Testis (tissue), 3 donors: ENCODE measurements around the gene GFOD1. TPM values are rescaled to one million over a fixed set of nuclear protein-coding genes. Genes with fewer than 3 reads are reported as not detected.

Experiments used
- DNase-seq: peaks from one replicate; pipeline ENCODE4 v3.0.0-alpha.2; 2019
- H3K27ac ChIP-seq, 2 donors: fragments of 200-600 bp; sonication (generic); one replicate each; pipeline ENCODE4 v1.5.1; 2019
- H3K27me3 ChIP-seq: fragments of 200-600 bp; sonication (generic); one replicate; pipeline ENCODE4 v1.5.1; 2019
- H3K36me3 ChIP-seq: fragments of 200-600 bp; sonication (generic); one replicate; pipeline ENCODE4 v1.5.1; 2017; ENCODE audit warnings: low read depth; ENCODE audit errors: missing control alignments
- H3K4me1 ChIP-seq: fragments of 200-600 bp; sonication (generic); one replicate; pipeline ENCODE4 v1.5.1; 2019
- H3K4me3 ChIP-seq, 2 donors: fragments of 200-600 bp; sonication (generic); one replicate each; pipeline ENCODE4 v1.5.1; 2017 to 2019
- H3K9me3 ChIP-seq: fragments of 200-600 bp; sonication (generic); one replicate; pipeline ENCODE4 v1.5.1; 2017
- POLR2A ChIP-seq: fragments of 450-650 bp; IDR thresholded peaks from one replicate; pipeline ENCODE4 v1.6.1; 2017; ENCODE audit warnings: antibody characterized with exemption, mild to moderate bottlenecking, moderate library complexity
- WGBS, 2 donors: methylation state at CpG; one replicate each; pipeline ENCODE4 v1.1.5; 2018; 5-methylcytosine and 5-hydroxymethylcytosine counted together
- intact Hi-C: fragments of 100-400 bp; cut with DNase I; formaldehyde crosslinking; loops from one replicate; pipeline ENCODE4 v1.15.1; 2023; ENCODE audit warnings: low total_unique reads
- polyA plus RNA-seq: library from polyadenylated mRNA; stranded (reverse); fragments of 350-450 nt; fragmentation: Illumina TruSeq; extraction: RNeasy Lipid Tissue Mini Kit (QIAGEN cat#74804); gene quantifications from one replicate; pipeline ENCODE4 v1.2.3, GENCODE V29; 2014; ENCODE audit warnings: low read depth, low replicate concordance; ENCODE audit not compliant: insufficient read depth
- total RNA-seq, 2 donors: library from RNA; depleted of rRNA; stranded (reverse); fragments of >200 nt; gene quantifications; one replicate each; pipeline ENCODE4 v1.2.3, GENCODE V29; 2016
- TF ChIP-seq, protein P1 (sequence below), 3 experiments: fragments of 450-650 bp in 2 of 3; fragments of 200-600 bp in 1 of 3; sonication (generic) in 1 of 3; IDR thresholded peaks; one replicate each; pipeline ENCODE4 v1.5.1; 2016 to 2019; ENCODE audit warnings: antibody characterized with exemption in 3 of 3, mild to moderate bottlenecking in 2 of 3, moderate library complexity in 1 of 3

The GFOD1 gene
- total and polyA plus RNA-seq, 3 donors from 2014 or later, result 2.5 to 5.4 (median 5.0) TPM

GRCh38 chr6:13492357-13492756 lies 5.0 kb upstream of the GFOD1 start:
- Histone ChIP-seq H3K27me3 (no peaks in the 10 kb centered on the region), H3K27ac (no peak overlapping the region), H3K4me1 (no peaks in the 10 kb centered on the region), H3K4me3 (no peak overlapping the region), H3K9me3 (no peaks in the 10 kb centered on the region), H3K36me3 (no peaks in the 10 kb centered on the region)
- TF ChIP-seq, protein P1, sequence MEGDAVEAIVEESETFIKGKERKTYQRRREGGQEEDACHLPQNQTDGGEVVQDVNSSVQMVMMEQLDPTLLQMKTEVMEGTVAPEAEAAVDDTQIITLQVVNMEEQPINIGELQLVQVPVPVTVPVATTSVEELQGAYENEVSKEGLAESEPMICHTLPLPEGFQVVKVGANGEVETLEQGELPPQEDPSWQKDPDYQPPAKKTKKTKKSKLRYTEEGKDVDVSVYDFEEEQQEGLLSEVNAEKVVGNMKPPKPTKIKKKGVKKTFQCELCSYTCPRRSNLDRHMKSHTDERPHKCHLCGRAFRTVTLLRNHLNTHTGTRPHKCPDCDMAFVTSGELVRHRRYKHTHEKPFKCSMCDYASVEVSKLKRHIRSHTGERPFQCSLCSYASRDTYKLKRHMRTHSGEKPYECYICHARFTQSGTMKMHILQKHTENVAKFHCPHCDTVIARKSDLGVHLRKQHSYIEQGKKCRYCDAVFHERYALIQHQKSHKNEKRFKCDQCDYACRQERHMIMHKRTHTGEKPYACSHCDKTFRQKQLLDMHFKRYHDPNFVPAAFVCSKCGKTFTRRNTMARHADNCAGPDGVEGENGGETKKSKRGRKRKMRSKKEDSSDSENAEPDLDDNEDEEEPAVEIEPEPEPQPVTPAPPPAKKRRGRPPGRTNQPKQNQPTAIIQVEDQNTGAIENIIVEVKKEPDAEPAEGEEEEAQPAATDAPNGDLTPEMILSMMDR (IDR thresholded peaks at IDR 0.05), result no peak
- TF ChIP-seq POLR2A, result no peak
- 88 to 92% methylated on average over 2 of the region's 2 CpGs for WGBS, 2 donors
- no peak for DNase-seq
- intact Hi-C loops, result no loop called here

- TF ChIP-seq POLR2A, result no peak
- TF ChIP-seq, protein P1 (IDR thresholded peaks at IDR 0.05), result no peak
- no peak overlapping the region for H3K4me3 ChIP-seq
- intact Hi-C loops, result no loop called here
- H3K9me3 ChIP-seq, result no peaks in the 10 kb centered on the region
- no peaks in the 10 kb centered on the region for H3K36me3 ChIP-seq
- H3K27ac ChIP-seq, result no peak overlapping the region
- WGBS, 2 donors, result 90 to 92% methylated on average over 3 of the region's 3 CpGs
- no peaks in the 10 kb centered on the region for H3K27me3 ChIP-seq
- no peak for DNase-seq
- no peaks in the 10 kb centered on the region for H3K4me1 ChIP-seq
Measured at GRCh38 chr6:13491538-13491937, 4.1 kb upstream of the GFOD1 start.

GRCh38 chr6:13490402-13490801 lies 3.0 kb upstream of the GFOD1 start:
- intact Hi-C loops, result no loop called here
- no peak overlapping the region for H3K4me3 ChIP-seq
- no peaks in the 10 kb centered on the region for H3K9me3 ChIP-seq
- H3K27ac ChIP-seq, result no peak overlapping the region
- TF ChIP-seq POLR2A, result no peak
- TF ChIP-seq, protein P1 (IDR thresholded peaks at IDR 0.05), result no peak
- no peaks in the 10 kb centered on the region for H3K36me3 ChIP-seq
- peaks cover 5% of the 10 kb centered on the region for H3K4me1 ChIP-seq
- no peaks in the 10 kb centered on the region for H3K27me3 ChIP-seq
- no peak for DNase-seq
- WGBS, 2 donors, result 91 to 99% methylated on average over 3 of the region's 3 CpGs

DNA sequence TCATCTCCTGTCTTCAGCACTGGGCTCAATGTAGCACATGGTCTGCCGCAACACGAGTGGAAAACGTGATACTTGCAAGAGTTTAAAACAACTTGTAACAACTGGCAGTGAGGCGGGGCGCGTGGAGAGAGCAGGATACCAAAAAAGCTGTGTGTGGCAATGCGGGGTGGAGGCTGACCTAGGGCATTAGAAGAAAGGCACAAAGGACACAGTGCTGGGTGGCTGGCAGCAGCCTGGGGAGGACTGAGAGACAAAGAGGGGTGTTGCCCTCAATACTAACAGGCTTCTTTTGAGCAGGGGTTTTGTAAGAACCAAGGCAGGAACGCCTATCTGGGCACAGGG lies 1.5 kb upstream of the GFOD1 start:
- no peaks in the 10 kb centered on the region for H3K9me3 ChIP-seq
- WGBS, 2 donors, result 22 to 46% methylated on average over 8 of the region's 8 CpGs
- H3K36me3 ChIP-seq, result no peaks in the 10 kb centered on the region
- TF ChIP-seq, protein P1 (IDR thresholded peaks at IDR 0.05), result no peak
- no peak for TF ChIP-seq POLR2A
- intact Hi-C loops, result no loop called here
- peak overlapping the region in 1 of 2 donors; percentile 59 for H3K4me3 ChIP-seq
- H3K4me1 ChIP-seq, result peaks cover 5% of the 10 kb centered on the region
- H3K27ac ChIP-seq, result no peak overlapping the region
- DNase-seq, result peak; percentile 43
- H3K27me3 ChIP-seq, result no peaks in the 10 kb centered on the region

DNA sequence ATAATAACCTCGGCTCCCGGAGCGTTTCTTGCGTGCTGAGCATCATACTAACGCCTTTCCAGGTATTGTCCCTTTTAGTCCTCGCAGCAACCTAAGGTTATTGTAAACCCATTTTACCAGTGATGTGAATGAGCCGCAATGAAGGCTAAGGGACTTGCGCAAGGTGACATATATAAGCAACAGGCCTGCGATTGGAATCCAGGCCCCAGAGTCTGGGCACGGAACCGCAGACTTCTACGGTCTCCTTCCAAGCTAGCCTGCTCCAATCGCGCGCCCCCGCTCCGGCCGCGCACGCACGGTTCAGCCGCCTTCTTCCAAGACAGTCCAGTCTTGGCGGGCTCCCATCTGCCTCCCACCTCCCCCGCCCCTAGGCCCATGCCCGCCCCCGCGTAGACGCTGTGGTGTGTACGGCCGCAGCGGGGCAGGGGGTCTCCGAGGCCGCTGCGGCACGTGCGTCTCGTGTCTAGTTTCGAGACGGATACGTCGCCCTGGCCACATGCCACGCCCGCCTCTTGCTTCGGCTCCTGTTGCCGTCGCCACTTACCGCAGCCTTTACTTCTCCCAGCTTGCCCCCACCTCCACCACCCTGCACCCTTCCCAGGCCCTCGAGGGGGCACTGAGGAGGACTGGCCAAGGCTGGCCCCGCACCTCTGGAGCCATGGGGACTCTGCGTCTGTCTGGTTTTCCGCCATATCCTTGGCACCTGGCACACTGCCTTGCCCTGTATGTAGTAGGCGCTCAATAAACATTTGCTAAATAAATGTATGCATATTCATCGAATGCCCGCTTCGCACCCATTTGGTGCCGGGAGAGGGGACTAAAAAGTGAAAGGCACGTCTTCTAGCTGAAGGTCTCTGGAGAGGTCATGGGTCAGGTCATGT lies 855 bp upstream of the GFOD1 start:
- H3K4me1 ChIP-seq, result peaks cover 5% of the 10 kb centered on the region
- H3K4me3 ChIP-seq, result peak overlapping the region; percentile 59 to 75
- H3K9me3 ChIP-seq, result no peaks in the 10 kb centered on the region
- no peaks in the 10 kb centered on the region for H3K27me3 ChIP-seq
- peak; percentile 49 for DNase-seq
- H3K36me3 ChIP-seq, result no peaks in the 10 kb centered on the region
- intact Hi-C loops, result no loop called here
- peak overlapping the region in 1 of 2 donors; percentile 65 for H3K27ac ChIP-seq
- WGBS, 2 donors, result 10 to 15% methylated on average over 32 to 57 of the region's 57 CpGs
- TF ChIP-seq, protein P1 (IDR thresholded peaks at IDR 0.05), result no peak
- TF ChIP-seq POLR2A, result no peak
